Posterior vena cava (tissue), 2 donors: ENCODE results near the gene GAB2. TPM values are rescaled to one million over a fixed set of nuclear protein-coding genes. Genes with fewer than 3 reads are reported as not detected.

Experiments used
- DNase-seq: peaks from one replicate; pipeline ENCODE4 v3.0.0-alpha.2; 2020; ENCODE audit warnings: low spot score
- intact Hi-C, 2 donors: fragments of 100-400 bp; cut with DNase I; formaldehyde crosslinking; loops; one replicate each; pipeline versions ENCODE4 v1.14.1 to v1.14.2; 2022 to 2023
- total RNA-seq, 2 donors: library from RNA; stranded (reverse); fragmentation: NEBNext Ultra II Directional; extraction: Animal tissue kit (Norgen Biotek cat#: 25700); gene quantifications; one replicate each; pipeline ENCODE4 v1.2.1, GENCODE V29; 2021
- donor health status: DM: yes; HTN: yes; CAD: no.
- donor health status: DM: yes; HTN: yes; CAD: no.

The GAB2 gene
- total RNA-seq, 2 donors from 2014 or later = 45.1 to 89.7 TPM

- DNase-seq = no peak
- intact Hi-C loops = no loop called here
Observed at GRCh38 chr11:78336877-78337553, 80.6 kb downstream of the GAB2 start.

GRCh38 chr11:78334109-78334508 lies 83.5 kb downstream of the GAB2 start:
- intact Hi-C loops = no loop called here

DNA sequence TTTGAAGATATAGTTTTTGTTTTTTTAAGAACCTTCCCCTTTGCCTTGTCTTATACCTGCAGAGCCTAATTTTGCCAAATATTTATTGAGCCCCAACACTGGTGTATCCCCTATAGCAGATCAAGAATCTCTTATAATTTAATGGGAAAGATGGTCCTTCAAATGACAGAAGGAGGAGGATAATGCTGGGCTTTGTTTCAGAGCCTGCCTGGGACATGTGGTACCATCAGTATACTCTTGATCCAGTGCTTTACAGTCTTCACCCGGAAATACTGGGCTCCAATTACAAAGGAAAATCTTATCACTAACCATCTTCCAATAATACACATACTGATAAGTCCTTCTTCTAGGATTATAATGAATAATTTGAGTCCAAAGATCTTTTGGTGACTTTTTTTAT lies 84.7 kb downstream of the GAB2 start:
- no peak for DNase-seq
- intact Hi-C loops = no loop called here

More at GRCh38 chr11:78334109-78334508, 83.5 kb downstream of the GAB2 start:
- DNase-seq = no peak

DNA sequence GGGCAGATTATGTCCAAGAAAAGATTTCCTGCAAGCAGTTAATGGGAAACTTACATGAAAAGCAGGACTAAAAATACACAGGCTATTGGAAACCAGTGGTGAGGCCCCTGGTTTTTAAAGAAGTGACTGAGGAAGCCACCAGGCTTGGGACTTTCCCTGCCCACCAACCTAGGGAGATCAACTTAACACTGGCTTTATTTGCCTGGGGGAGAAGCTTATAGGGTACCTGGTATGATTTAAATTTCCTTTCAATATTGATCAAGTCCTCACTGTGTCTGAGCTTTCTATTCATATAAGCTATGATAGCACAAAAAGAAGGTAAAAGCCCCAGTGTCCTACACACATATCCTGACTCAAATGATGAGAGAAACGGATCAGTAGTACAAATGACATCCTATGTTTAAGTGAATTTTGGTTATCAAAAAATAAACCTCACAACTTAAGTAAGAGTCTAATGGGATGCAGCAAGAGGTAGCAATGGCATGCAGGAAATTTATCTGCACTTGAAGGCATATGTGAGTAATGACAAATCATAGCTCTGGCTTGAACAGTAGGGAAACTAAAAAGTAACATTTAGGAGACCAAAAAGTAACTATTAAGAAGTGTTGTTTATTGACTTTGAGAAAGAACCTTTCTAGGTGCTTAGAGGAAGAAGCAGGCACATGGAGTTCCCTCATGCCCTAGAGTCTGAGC lies 85.3 kb downstream of the GAB2 start:
- intact Hi-C loops = no loop called here
- no peak for DNase-seq

DNA sequence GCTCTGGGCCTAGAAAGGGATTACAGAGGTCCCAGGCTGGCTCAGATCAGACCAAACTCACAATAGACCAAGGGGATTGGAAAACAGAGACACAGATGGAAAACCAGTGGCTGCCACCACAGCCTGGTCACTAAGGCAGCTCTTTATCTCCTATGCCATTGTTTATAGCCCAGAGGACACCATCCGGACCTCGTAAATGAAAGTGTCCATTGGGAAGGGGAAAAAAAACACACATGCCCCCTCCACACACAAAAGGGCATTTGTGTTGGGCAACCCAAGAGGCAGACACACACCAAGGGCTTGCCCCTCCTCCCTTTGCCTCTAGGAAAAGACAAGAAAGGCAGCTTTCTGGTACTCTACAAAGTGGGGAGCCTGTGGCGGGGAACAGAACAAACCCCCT lies 85.9 kb downstream of the GAB2 start:
- intact Hi-C loops = no loop called here

GRCh38 chr11:78330361-78330760 lies 87.3 kb downstream of the GAB2 start:
- intact Hi-C loops = no loop called here
- DNase-seq = no peak

More for the DNA sequence above, 85.9 kb downstream of the GAB2 start:
- DNase-seq = no peak

GRCh38 chr11:78327945-78328344 lies 89.7 kb downstream of the GAB2 start:
- no peak for DNase-seq
- intact Hi-C loops = no loop called here

DNA sequence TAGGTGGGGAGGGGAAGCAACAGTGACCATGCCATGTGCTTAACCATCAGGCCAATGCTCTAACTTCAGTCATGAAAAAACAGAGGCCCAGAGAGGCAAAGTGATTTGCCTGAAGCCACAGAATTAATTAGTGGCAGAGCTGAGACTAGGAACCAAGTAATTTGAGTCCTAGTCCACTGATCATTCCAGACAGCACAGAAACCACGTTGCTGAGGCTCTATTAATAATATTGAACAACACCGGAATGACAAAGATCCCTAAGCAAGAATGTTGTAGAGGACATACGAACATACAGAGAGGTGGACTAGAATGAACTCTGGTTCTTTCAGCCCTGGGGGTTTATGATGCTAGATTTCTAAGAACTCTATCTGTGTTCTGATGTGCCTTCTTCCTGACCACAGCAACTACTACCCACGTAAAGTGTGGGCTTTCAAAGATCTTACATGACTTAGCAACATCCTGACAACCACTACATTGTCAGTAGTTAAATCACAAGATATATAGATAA lies 92.3 kb downstream of the GAB2 start:
- intact Hi-C loops = no loop called here
- no peak for DNase-seq

DNA sequence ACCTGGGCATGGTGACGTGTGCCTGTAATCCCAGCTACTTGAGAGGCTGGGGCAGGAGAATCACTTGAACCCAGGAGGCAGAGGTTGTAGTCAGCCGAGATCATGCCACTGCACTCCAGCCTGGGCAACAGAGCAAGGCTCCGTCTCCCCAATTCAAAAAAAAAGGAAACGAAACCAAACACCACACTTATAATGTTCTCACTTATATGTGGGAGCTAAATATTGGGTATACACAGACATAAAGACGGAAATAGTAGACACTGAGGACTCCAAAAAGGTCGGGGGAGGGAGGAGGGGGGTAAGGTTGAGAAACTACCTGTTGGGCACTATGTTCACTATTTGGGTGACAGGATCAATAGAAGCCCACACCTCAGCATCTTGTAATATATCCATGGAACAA lies 94.3 kb downstream of the GAB2 start:
- intact Hi-C loops = no loop called here

GRCh38 chr11:78319453-78319955 lies 98.1 kb downstream of the GAB2 start:
- intact Hi-C loops = loop anchor here (5.0 to 10.0 kb wide), 3 partner anchors 65 to 165 kb away; no protein-coding TSS in a partner anchor
- DNase-seq = no peak

More for the DNA sequence above, 94.3 kb downstream of the GAB2 start:
- DNase-seq = no peak

DNA sequence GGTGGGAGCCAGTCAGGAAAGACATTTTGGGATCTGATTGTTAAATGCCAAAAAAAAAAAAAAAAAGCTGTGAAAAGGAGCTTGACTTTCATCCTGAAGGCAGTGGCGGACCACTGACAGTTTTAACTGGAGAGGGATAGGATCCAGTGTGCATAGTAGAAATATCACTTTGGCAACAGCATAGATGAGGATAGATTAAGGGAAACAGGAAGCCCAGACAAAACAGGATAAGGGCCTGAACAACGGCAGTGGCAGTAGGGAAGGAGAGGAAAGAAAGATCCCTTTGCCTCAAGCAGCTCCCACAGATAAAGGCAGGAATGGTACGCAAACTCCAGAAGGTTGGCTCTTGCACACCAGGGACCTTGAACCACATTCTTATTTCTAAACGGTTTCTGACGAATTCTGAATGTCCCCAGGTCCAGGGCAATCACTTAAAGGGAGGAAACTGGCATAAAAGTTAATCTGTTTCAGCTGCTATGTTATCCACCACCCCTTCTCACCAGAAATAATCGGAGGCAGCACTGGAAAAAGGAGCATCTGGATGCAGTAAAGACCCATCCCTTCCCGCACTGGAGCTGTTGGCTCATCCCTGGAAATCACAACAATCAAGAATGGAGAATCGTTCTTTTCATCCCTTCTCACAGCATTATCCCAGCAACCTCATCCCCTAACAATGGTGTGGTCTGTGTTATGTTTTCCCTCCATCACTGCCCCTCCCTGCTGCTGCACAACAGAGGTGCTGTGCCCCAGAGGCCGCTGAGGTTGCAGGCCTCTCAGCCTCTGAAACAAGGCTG lies 99.1 kb downstream of the GAB2 start:
- intact Hi-C loops = loop anchor here (5.0 to 10.0 kb wide), 3 partner anchors 64 to 164 kb away; no protein-coding TSS in a partner anchor
- DNase-seq = no peak

- intact Hi-C loops = loop anchor here (5.0 to 10.0 kb wide), 3 partner anchors 61 to 161 kb away; no protein-coding TSS in a partner anchor
Observed at GRCh38 chr11:78315724-78316123, 101.9 kb downstream of the GAB2 start.

DNA sequence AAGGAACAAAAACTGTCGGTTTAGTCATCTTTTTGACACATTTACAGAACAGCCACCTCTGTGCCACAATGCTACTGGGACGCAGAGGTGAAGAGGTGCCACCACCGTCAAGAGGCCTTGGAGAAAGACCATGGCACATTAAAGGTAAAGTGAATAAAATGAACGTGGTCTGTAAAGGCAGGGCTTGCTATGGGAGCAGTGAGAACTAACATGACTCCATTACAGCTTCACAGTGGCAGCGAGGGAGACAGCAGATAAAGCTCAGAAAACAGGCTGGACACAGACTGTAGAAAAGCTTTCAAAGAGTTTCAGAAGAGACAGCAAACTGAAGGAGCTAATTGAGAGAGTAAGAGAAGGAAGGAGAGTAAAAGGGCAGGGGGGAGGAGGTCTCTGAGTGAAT lies 102.9 kb downstream of the GAB2 start:
- intact Hi-C loops = loop anchor here (5.0 to 10.0 kb wide), 3 partner anchors 60 to 160 kb away; no protein-coding TSS in a partner anchor
- DNase-seq = no peak

More at GRCh38 chr11:78315724-78316123, 101.9 kb downstream of the GAB2 start:
- DNase-seq = no peak

GRCh38 chr11:78313898-78314297 lies 103.7 kb downstream of the GAB2 start:
- DNase-seq = no peak
- intact Hi-C loops = loop anchor here (10.0 kb wide), 2 partner anchors 59 to 159 kb away; no protein-coding TSS in a partner anchor

DNA sequence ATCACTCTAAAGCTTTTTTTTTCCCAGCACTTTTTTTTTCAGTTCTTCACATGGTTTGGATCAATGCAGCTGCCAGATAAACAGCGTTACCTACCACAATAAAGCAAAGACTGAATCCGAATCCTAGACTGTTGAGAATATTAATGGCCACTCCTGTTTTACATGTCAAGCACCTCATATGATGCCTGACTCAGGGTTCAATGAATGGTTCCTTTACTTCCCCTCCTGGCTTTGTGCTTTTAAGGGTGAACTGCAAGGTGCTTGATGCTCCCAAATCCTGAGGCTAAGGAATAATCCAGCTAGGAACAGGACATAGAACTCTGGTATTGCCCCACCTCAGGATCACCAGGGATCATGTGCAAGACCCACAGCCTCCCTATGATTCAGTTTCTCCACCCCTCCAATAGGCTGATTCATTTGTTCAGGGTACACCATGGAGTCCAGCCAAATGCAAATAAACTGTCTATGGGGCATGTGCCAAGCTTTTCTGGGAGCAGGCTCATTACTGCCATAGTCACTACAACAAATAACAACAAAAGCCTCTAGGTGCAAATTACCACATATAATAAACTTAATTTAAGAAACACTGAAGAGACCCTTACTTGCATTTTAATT lies 104.3 kb downstream of the GAB2 start:
- no peak for DNase-seq
- intact Hi-C loops = loop anchor here (10.0 kb wide), 2 partner anchors 58 to 158 kb away; no protein-coding TSS in a partner anchor

DNA sequence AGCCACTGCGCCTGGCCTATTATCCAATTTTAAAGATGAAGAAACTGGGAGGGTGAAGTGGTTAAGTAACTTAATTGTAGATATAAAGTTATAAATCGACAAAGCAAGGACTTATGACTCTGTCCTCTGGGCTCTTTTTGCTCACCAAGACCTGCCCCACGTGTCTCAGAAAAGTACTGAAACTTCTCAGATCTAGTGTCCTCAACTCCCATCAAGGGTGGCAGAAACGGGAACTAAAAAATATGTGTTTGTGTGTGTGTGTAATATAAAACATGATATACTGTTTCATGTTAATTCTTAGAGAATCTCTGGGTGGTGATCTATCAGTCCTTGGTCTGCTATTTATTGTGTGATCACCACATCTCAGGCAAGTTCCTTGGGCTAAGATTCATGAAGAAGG lies 104.9 kb downstream of the GAB2 start:
- intact Hi-C loops = loop anchor here (10.0 kb wide), 2 partner anchors 58 to 158 kb away; no protein-coding TSS in a partner anchor
- no peak for DNase-seq

- intact Hi-C loops = loop anchor here (10.0 kb wide), 2 partner anchors 57 to 157 kb away; no protein-coding TSS in a partner anchor
- no peak for DNase-seq
Observed at GRCh38 chr11:78311702-78312371, 105.8 kb downstream of the GAB2 start.

- DNase-seq = peak; percentile 83
- intact Hi-C loops = loop anchor here (10.0 kb wide), 2 partner anchors 56 to 156 kb away; no protein-coding TSS in a partner anchor
Observed at GRCh38 chr11:78310500-78310909, 107.1 kb downstream of the GAB2 start.
